GM12892 (cell line): ENCODE data around the gene AASDH.
A peak's percentile ranks its signal among the peaks of the same experiment; 100 is the strongest.

Source experiments
- DNase-seq: peaks from one replicate; pipeline ENCODE4 v3.0.0; 2011; ENCODE audit not compliant: insufficient read length
- FAIRE-seq: peaks from 2 replicates; lab custom pipeline; 2011; peaks lifted over from hg19 to GRCh38; lab: Jason Lieb, UNC
- POLR2A ChIP-seq: IDR thresholded peaks from 2 replicates; pipeline ENCODE4 v1.6.1; 2011; ENCODE audit warnings: low read depth, low read length, control low read depth
- POLR2AphosphoS5 ChIP-seq: IDR thresholded peaks from 2 replicates; pipeline ENCODE4 v1.6.1; 2011; ENCODE audit warnings: low read depth, low read length, control low read depth
- TAF1 ChIP-seq: IDR thresholded peaks from 2 replicates; pipeline ENCODE4 v1.6.1; 2011; ENCODE audit warnings: low read depth, mild to moderate bottlenecking, control low read depth, low read length, borderline replicate concordance

AASDH gene

DNA sequence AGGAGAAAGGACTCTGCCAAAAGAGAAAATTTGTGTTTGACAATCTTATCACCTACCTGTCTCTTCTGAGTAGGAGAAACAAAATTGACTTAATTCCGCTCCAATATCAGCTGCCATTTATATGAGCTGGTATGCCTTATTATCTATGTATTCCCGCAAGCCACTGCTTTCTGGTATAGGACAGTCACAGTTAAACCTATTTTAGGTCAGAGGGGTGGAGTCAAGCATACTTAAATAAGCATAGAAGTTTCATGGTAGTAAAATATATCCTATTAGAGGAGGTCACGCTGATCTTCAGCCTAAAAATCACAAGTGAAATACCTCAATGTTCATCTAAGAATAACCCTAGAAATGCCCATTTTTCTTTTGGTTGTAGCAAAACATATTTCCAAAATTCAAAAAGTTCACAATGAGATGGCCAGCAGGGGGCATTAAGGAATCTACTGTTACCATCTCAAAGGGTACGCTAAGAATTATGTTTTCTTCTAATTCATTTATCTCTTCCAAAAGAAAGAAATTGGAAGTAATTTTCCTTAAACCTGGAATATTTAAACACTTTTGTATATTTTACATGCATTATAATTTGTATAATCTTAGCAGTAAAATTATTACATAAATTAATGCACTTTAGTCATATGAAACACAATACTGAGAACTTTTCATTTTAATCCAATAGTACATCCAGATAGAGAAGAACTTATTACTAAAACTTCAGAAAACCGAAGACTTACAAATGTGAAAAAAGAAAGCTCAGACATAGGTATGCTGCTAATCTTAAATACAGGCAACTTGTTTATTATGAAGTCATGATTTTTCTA lies 37.6 kb upstream of the AASDH start:
- no peak for TF ChIP-seq POLR2AphosphoS5
- no peak for TF ChIP-seq TAF1
- no peak for TF ChIP-seq POLR2A
- FAIRE-seq (peak; percentile 77), DNase-seq (no peak)

DNA sequence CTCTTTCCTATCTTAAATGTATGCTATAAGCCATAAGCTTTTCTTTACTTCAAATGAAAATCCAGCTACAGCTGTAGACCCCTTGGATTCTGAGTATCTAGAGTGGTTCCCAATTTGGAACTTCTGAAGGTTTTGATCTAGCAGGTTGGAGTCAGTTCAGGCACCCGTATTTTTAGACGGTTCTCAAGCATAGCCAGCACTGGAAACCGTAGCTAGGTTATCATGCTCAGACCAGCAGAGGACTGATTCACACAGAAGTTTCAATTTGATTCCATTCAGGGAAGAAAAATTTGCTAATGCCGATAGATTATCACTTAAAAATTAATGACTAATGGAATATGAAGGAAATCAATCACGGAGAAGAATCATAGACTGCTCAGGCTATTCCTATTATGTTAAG lies 36.9 kb upstream of the AASDH start:
- FAIRE-seq (no peak), DNase-seq (no peak)
- no peak for TF ChIP-seq TAF1
- no peak for TF ChIP-seq POLR2AphosphoS5
- TF ChIP-seq POLR2A, result no peak

DNA sequence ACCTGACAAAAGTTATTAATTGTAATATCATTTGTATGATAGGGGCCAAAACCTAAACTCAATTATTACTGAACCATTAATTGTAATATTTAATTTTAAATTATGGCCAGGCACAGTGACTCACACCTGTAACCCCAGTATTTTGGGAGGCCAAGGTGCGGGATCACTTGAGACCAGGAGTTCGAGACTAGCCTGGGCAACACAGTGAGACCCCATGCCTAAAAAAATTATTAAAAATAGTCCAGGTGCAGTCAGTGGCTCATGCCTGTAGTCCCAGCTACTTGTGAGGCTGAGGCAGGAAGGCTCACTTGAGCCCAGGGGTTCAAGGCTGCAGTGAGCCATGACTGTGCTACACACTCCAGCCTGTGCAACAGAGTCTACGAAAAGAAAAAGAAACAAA lies 30.1 kb upstream of the AASDH start:
- FAIRE-seq (no peak), DNase-seq (no peak)
- TF ChIP-seq TAF1 (no peak), POLR2A (no peak), POLR2AphosphoS5 (no peak)

DNA sequence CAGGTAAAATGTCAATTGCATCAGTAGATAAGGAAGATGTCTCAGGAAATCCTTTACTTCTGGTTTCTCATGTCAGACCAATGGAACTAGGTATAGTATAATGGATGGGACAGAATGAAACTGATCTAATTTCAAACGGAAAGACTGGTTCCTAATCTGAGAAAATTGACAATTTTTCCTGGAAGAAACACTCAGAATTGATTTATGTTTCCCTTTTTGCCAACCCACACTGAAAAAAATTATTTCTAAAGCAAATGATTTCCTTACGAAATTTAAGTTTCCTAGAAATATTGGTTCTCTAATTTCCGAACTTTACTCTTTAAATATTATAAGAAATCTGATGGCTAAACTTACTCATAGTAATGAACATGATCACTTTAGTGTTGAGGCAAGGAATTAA lies 29.1 kb upstream of the AASDH start:
- FAIRE-seq (no peak), DNase-seq (no peak)
- TF ChIP-seq POLR2A (no peak), TAF1 (no peak), POLR2AphosphoS5 (no peak)

GRCh38 chr4:56414135-56414670 lies 26.9 kb upstream of the AASDH start:
- no peak for FAIRE-seq
- no peak for DNase-seq
- no peak for TF ChIP-seq POLR2AphosphoS5
- TF ChIP-seq TAF1, result no peak
- TF ChIP-seq POLR2A, result no peak

- TF ChIP-seq POLR2AphosphoS5 (no peak), POLR2A (no peak), TAF1 (no peak)
- DNase-seq, result no peak
- no peak for FAIRE-seq
These were observed 23.2 kb upstream of the AASDH start for GRCh38 chr4:56410247-56411062.

DNA sequence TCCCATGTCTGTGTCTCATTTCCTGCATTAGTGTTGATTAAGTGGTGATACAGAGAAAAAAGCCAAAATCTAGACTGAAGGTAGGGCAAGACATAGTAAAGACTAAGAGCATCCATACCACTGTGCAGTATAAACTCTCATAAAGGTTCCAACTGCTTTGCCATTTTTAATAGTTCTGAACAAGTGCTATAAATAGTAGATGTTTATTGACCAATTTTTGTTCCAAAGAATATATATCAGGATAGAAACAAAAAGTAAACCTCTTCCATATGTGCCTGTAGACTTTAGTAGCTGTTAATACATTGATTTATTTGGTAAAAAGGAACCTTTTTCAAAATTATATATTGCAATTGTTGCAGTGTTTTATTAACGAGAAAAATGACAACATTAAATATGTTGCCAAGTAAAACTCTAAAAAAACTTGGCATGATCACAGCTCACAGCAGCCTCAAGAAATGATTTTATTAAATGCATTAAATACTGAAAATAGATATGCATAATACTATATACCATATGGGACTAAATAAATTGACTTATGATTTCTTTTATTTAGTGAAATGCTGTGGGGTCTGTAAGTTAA lies 22.3 kb upstream of the AASDH start:
- TF ChIP-seq POLR2A, result no peak
- no peak for TF ChIP-seq POLR2AphosphoS5
- TF ChIP-seq TAF1, result no peak
- DNase-seq, result no peak
- FAIRE-seq, result no peak

DNA sequence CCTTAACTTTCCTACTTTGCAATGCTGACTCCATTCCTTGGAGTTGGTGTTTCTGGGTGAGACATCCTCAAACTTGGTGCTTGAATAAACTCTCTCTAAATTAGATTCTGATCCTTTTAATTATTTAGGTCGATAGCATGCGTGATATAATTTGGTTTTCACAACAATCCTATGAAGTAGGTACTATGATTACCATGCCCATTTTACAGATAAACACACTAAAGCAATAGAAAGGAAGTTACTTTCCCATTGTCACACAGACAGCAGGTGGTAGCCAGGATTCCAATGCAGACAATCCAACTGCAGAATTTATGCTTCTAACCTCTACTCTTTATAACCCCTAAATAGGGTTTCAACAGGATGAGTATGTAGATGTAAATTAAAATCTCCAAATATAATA lies 21.7 kb upstream of the AASDH start:
- no peak for FAIRE-seq
- no peak for DNase-seq
- no peak for TF ChIP-seq POLR2A

DNA sequence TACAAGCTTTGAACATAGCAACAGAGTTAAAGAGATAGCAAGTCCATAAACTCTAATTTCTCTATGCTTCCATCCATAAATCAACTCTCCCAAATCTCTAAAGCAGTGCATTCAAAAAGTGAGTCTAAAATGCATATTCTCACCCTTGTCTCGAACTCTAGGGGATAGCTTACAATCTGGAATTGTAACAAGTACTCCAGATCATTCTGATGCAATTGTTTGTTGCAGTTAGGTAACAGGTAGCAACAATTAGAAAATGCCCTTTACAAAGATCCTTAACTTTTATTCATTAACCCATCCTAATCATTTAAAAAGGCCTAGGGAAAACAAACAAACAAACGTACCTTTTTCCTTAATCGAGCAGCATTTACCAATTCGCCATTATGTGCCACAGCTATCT lies 18.9 kb upstream of the AASDH start:
- TF ChIP-seq POLR2A, result no peak
- no peak for TF ChIP-seq POLR2AphosphoS5
- DNase-seq, result no peak
- no peak for FAIRE-seq

DNA sequence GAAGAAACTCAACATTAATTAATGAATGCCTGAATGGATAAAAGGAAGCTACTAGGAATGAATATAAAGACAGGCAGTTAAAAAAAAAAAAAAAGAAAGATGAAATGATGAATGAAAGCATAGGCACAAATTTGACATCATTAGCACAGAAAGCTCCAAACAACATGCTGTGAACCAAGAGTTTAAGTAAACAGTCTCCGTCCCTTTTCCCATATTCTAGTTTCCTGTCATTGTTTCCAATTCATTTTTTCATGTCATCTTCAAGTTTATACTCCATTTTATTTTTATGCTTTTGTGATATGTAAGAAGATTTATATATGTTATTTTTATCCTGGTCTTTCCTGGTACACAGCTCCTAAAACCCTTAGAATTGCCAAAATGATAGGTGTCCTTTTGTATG lies 17.7 kb upstream of the AASDH start:
- no peak for DNase-seq
- TF ChIP-seq POLR2A, result no peak
- no peak for TF ChIP-seq POLR2AphosphoS5
- TF ChIP-seq TAF1, result no peak
- FAIRE-seq, result no peak

- DNase-seq (no peak), FAIRE-seq (no peak)
- TF ChIP-seq TAF1 (no peak), POLR2A (no peak), POLR2AphosphoS5 (no peak)
These were observed 13.3 kb upstream of the AASDH start for GRCh38 chr4:56400560-56400959.

- DNase-seq, result no peak
- FAIRE-seq, result no peak
These were observed 4.0 kb upstream of the AASDH start for GRCh38 chr4:56391270-56391669.

More at GRCh38 chr4:56391270-56391669, 4.0 kb upstream of the AASDH start:
- TF ChIP-seq POLR2A (0 out of 2 replicates have a peak, but pooled peaks have one; percentile 1), TAF1 (no peak), POLR2AphosphoS5 (peak; percentile 33; the same call in 1 of the 2 replicates)
